Activated CD4-positive, CD25-positive, alpha-beta regulatory T cell (primary cell): ENCODE measurements around the gene SERTM2.
"Not testable (repeated sequence)": the region's sequence is repeated elsewhere in the genome, so short reads cannot be mapped to it uniquely, and the experiment has no call there.

Experiments used
- DNase-seq, 4 experiments: peaks; one replicate each; lab custom pipeline; 2025; lab: John Stamatoyannopoulos, UW

SERTM2 gene

GRCh38 chrX:111511477-111511876, at the start of gene SERTM2:
Gene SERTM2, plus strand, starts transcription at chrX:111511645. Its CDS starts 7,213 bp downstream, at chrX:111518858.
- no peak for DNase-seq

GRCh38 chrX:111465669-111466068, 45.8 kb upstream of the SERTM2 start:
- no peak for DNase-seq

GRCh38 chrX:111467896-111468295, 43.5 kb upstream of the SERTM2 start:
- DNase-seq, result no peak

DNA sequence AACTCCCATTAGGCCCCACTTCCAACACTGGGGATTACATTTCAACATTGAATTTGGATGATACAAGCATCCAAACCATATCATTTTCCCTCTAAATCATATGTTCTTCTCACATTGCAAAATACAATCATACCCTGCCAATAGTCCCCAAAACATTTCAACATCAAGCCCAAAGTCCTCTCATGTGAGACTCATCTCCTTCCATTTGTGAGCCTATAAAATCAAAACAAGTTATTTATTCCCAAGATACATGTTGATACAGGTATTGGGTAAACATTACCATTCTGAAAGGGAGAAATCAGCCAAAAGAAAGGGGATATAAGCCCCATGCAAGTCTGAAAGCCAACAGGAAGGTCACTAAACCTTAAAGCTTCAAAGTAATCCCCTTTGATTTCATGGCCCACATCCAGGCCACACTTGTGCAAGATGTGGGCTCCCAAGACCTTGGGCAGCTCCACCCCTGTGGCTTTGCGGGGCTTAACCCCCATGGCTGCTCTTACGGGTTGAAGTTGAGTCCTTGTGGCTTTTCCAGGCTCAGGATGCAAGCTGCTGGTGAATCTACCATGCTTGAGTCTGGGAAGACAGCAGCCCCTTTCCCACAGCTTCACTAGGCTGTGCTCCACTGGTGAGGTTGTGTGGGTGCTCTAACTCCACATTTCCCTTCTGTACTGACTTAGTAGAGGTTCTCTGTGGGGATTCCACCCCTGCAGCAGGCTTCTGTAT, 40.6 kb upstream of the SERTM2 start:
- DNase-seq, result no peak

GRCh38 chrX:111481896-111482295, 29.5 kb upstream of the SERTM2 start:
- DNase-seq, result no peak

DNA sequence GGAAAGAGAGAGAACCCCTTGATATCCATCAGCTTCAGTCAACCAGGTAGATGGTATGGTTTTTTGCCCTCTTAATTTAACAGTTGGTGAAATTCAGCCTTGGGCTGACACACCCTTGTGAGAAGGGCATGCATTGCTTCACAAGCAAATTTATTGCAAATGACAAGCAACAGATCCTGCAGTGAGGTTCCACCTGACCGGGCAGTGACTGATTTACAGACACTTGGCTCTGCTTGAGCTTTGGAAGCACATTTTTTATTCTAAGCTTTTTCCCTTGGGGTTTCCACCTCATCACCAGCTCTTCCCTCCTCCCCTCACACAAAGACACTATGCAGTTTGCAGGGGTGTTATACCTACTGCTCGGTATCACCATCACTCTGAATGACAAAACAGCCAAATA, 28.3 kb upstream of the SERTM2 start:
- no peak for DNase-seq

DNA sequence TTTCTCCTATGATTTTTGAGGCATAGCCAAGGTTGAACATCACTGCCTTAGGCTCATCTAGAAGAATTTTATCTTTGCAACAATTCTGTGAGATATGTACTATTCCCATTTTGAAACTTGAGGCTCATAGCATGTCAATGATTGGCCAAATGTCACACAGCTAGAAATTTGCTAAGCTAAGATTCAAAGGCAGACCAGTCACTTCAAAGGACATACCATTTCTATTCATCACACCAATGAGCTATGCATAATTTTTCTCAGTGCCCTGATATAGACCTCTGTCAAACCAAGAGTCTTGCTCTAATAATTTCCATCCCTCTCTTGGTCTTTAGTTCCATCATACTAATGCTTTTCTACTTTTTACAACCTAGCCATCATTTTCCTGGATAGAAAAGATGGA, 27.6 kb upstream of the SERTM2 start:
- no peak for DNase-seq

DNA sequence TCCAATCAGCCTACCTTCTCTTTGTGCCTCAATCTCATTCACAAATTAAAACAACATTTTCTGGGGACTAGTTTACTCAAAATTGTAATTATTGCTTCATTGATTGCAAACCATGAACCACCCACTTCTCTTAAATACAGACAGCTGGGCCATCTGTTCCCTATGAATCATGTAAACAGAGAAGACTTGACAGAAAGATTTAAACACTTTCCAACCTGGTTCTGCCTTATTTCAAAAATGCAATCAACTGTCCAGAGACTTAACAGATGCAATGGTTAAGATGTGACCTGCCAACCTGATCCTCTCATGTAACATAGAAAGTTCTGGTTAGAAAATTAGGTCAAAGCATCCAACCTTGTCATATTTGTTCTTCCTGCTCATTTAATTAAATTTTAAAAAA, 20.8 kb upstream of the SERTM2 start:
- no peak for DNase-seq

GRCh38 chrX:111492085-111492484, 19.4 kb upstream of the SERTM2 start:
- DNase-seq, result no peak

GRCh38 chrX:111498538-111499103, 12.8 kb upstream of the SERTM2 start:
- no peak for DNase-seq

GRCh38 chrX:111503485-111503993, 7.9 kb upstream of the SERTM2 start:
- DNase-seq, result no peak

- no peak for DNase-seq
Observed at GRCh38 chrX:111504941-111505340, 6.5 kb upstream of the SERTM2 start.

DNA sequence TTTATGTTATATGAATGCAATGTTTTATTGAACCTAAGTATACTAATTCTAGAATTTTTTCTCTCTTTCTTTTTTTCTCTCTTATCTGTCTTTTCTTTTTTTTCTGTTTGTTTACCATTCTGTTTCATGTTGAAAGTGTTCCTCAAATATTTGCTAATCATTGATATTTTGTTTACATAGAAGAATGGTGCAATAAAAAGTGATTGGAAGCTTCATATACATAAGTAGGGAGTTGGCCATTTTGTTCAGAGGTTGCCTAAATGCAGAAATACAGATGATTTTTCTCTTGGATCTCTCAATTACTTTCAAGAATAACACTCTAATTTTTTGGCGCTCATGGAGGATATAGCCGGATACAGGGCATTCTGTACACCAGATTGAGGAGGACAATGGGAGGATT, 5.7 kb upstream of the SERTM2 start:
- no peak for DNase-seq

GRCh38 chrX:111506826-111507225, 4.6 kb upstream of the SERTM2 start:
- no peak for DNase-seq

DNA sequence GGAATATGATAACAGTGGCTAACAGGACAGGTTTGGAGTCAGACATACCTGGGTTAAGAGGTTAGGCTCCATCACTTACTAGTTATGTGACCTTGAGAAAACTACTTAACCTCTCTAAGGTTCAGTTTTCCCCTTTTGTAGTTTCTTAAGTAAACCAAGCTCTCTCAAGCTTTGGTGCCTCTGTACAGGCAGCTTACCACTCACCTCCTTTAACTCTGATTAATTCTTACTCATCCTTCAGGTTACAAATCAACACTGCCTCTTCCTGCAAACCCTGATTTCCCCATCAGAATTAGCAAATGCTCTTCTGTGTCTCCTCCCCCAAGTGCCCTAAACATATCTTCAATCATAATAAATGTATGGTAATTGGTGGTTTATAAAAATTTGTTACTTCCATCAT, 3.5 kb upstream of the SERTM2 start:
- no peak for DNase-seq

- no peak for DNase-seq
Observed at GRCh38 chrX:111515298-111515697, 3.9 kb downstream of the SERTM2 start.

DNA sequence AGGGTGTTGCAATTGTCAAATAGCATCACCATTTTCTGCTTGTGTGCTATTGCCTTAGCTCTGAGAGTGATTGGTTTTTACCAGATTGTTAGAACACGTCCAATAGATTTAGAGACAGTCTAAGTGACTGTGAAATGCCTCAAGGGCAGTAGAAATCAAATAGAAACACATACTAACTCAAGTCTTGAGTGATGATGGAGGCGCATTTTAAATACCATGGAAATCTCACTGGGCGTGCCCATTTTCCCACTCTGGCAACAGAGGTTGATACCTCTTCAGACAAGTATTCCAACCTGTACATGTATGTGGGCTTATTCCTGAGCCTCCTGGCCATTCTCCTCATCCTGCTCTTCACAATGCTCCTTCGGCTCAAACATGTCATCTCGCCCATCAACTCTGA, 7.2 kb downstream of the SERTM2 start:
- DNase-seq, result no peak

DNA sequence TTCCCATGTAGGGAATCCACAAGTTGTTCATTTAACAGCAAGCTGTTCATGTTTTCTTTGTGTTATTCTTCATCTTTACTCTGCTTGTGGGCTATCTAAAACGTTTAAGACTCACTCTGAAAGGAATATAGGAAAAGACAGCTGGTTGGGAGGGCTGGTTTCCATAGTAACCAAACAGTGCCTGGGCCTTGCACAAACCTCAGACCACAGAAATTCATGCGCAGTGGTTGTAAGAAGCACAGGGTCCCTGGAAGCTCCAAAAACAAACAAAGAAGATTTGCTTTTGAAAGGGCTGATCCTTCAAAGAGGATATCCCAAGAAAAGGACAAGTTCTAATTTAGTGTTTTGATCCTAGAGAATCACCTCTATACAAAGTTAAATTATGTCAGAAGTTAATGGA, 7.8 kb downstream of the SERTM2 start:
- DNase-seq, result no peak

DNA sequence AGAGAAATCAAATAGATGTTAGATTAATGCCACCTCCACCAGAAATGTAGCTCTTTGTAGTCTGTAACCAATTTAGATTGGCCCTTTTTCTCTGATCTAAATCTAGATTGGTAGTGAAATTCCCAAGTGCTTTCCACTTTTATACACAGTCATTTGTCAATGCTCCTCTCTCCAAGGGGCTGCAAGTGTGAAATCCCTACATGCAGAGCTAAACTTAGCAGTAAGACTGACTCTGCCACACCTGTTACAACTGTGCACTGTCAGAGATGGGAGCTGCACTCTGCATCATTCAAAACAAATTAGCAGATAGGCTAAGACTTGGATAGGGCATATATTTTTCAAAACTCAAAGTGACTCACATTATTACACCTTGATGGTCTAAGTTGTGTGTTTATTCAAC, 9.1 kb downstream of the SERTM2 start:
- no peak for DNase-seq

GRCh38 chrX:111521169-111521568, 9.7 kb downstream of the SERTM2 start:
- DNase-seq, result no peak

GRCh38 chrX:111543212-111543741, 31.8 kb downstream of the SERTM2 start:
- no peak for DNase-seq

DNA sequence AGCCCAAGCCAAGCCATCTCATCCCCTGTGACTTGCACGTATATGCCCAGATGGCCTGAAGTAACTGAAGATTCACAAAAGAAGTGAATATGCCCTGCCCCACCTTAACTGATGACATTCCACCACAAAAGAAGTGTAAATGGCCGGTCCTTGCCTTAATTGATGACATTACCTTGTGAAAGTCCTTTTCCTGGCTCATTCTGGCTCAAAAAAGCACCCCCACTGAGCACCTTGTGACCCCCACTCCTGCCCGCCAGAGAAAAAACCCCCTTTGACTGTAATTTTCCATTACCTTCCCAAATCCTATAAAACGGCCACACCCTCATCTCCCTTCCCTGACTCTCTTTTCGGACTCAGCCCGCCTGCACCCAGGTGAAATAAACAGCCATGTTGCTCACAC, 37.8 kb downstream of the SERTM2 start:
- DNase-seq, result not testable (repeated sequence)

- no peak for DNase-seq
Observed at GRCh38 chrX:111555406-111555958, 44.0 kb downstream of the SERTM2 start.
